Skin of body (tissue), 3 donors: ENCODE measurements around the gene COA3. TPM values are rescaled to one million over a fixed set of nuclear protein-coding genes. Genes with fewer than 3 reads are reported as not detected.

Experiments
- DNase-seq: peaks from one replicate; lab custom pipeline; 2025; lab: John Stamatoyannopoulos, UW
- small RNA-seq: library from RNA; depleted of rRNA; stranded (forward); fragments of <200 nt; gene quantifications from one replicate; pipeline ENCODE3, GENCODE V24; 2014; ENCODE audit warnings: low replicate concordance
- total RNA-seq: library from RNA; depleted of rRNA; stranded (reverse); fragments of >200 nt; gene quantifications from one replicate; pipeline ENCODE4 v1.2.3, GENCODE V29; 2014

The COA3 gene
- total RNA-seq, 1 donor from 2014 or later = 41.6 TPM

DNA sequence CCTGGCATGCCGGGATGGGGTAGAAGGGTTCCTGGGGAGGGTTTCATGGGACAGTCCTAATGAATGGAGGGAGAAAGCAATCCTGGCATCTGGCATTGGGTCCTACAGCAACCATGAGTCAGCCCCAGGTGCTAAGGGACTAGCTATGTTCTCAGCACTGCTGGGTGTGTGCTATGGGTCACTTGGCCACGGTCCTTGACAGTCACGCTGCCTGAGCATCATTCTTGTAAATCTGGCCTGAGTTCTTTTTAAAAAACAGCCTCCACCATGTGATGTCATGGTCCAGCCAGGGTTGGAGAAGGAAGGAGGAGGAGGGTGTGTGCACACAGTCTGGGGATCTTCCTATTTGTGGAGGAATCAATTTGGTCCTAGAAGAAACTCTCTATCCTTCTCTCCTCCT is 43.7 kb downstream of the COA3 start:
- DNase-seq = no peak

- DNase-seq = no peak
Observed at GRCh38 chr17:42751628-42752027, 46.9 kb downstream of the COA3 start.

DNA sequence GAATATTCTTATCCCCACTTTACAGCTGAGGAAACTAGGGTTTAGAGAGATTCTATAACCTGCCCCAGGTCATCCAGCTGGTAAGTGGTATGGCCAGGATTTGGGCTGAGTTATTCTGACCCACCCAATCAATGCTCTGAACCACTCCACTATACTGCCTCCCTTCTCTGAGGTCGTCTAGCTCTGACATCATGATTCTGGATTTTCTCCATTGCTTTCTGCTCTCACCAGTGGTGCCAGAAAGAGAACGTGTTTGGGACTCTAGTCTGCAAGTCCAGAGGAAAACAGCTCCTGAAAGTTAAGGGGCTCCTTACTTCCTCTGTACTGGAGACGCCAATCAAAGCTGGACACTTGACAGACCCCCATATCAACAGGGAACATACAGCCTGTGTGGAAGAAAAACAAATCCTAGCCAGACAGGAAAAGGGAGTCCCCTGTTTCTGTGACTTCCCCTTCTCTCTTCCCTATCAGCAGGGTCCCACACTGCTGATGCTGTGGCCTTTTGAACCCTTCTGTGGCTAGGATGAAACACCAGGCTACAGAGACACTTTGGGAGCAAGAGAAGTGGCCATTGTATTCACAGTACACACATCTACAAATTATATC is 47.7 kb downstream of the COA3 start:
- no peak for DNase-seq

DNA sequence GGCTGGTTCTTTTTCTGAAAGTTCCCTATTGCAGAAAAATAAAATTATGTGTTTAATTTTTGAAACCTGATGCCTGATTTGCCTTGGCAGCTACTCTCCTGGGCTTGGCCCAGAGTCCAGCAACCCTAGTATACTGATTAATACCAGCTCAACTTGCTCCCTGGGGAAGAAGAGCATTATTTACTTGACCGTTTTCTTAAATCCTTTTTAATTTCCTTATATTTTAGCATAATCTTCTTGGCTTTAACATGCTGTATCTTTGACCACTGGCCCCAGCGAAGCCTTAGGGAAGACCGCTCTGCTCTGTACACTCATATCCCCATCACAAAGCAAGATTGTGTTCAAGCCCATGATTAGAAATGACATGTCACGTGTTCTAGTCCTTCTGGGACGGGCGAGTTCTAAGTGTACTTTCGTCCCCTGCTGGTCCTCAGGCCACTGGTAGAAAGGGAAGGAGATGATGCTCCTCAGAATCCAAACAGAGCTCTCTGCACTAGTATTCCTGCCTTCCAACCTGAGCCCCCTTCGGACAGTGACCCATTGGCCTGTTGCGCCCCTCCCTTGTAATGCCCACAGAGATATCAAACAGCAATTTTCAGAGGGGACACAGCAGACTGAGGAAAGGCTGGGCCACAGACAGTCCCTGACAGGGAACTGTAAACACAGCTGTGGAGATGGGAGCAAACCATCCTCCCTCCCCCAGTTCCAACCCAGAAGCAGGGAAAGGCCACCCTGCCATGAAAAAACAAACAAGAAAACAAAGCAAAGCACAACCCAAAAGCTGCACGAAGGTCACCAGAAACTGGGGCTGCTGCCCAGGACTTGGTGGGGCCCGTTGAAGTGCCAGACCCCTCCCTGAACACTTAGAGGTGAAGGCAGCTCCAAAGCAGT is 49.4 kb downstream of the COA3 start:
- no peak for DNase-seq

- no peak for DNase-seq
Observed at GRCh38 chr17:42748202-42748907, 50.1 kb downstream of the COA3 start.

Small RNAs within 50 kb of the gene (small RNA-seq; reads per million reads assigned to genes)
- gene HMGN2P15 (not detected), gene MIR6781 (not detected)

Other genes starting within 250 kb of the COA3 start
- gene HSD17B1, start 245.8 kb downstream of the COA3 start, total RNA-seq = 0.59 TPM
- gene COASY, start 236.6 kb downstream of the COA3 start, total RNA-seq = 14.6 TPM
- 24.5 TPM for gene MLX, start 231.6 kb downstream of the COA3 start, total RNA-seq
- gene PSMC3IP, start 221.0 kb downstream of the COA3 start, total RNA-seq = 3.2 TPM
- gene RETREG3, start 189.3 kb downstream of the COA3 start, total RNA-seq = 40.2 TPM
- gene TUBG1, start 189.0 kb downstream of the COA3 start, total RNA-seq = 12.5 TPM
- gene TUBG2, start 139.4 kb downstream of the COA3 start, total RNA-seq = 9.2 TPM
- 19.1 TPM for gene PLEKHH3, start 121.7 kb downstream of the COA3 start, total RNA-seq
- 0.79 TPM for gene CCR10, start 116.9 kb downstream of the COA3 start, total RNA-seq
- gene CNTNAP1, start 116.2 kb downstream of the COA3 start, total RNA-seq = 8.3 TPM
- 29.8 TPM for gene EZH1, start 53.7 kb downstream of the COA3 start, total RNA-seq
- 16.4 TPM for gene RAMP2, start 37.5 kb downstream of the COA3 start, total RNA-seq
- 33.3 TPM for gene VPS25, start 25.3 kb downstream of the COA3 start, total RNA-seq
- 0.59 TPM for gene WNK4, start 18.1 kb downstream of the COA3 start, total RNA-seq
- 0.20 TPM for gene CNTD1, start 157 bp upstream of the COA3 start, total RNA-seq
- gene BECN1, start 25.6 kb upstream of the COA3 start, total RNA-seq = 68.6 TPM
- 33.9 TPM for gene PSME3, start 34.7 kb upstream of the COA3 start, total RNA-seq
- gene AOC2, start 45.9 kb upstream of the COA3 start, total RNA-seq = 0.79 TPM
- gene AOC3, start 52.5 kb upstream of the COA3 start, total RNA-seq = 38.1 TPM
- gene G6PC1, start 102.1 kb upstream of the COA3 start, total RNA-seq = not detected
- 27.5 TPM for gene AARSD1, start 165.8 kb upstream of the COA3 start, total RNA-seq
- 4.8 TPM for gene PTGES3L, start 181.4 kb upstream of the COA3 start, total RNA-seq
- 7.1 TPM for gene RUNDC1, start 181.9 kb upstream of the COA3 start, total RNA-seq
- gene RPL27, start 199.7 kb upstream of the COA3 start, total RNA-seq = 1,283 TPM
- gene IFI35, start 208.1 kb upstream of the COA3 start, total RNA-seq = 7.2 TPM
- 43.9 TPM for gene VAT1, start 223.7 kb upstream of the COA3 start, total RNA-seq
- 0.79 TPM for gene RND2, start 226.5 kb upstream of the COA3 start, total RNA-seq